GM23248 (cell line): Measurements from ENCODE around the gene CUL3.

Experiments
- EZH2 ChIP-seq: fragments of 200-600 bp; sonication (generic); IDR thresholded peaks from 2 replicates; pipeline ENCODE4 v1.6.1; 2018; ENCODE audit warnings: antibody characterized with exemption, mild to moderate bottlenecking; ENCODE audit not compliant: insufficient read depth, poor library complexity, severe bottlenecking
- EZH2phosphoT487 ChIP-seq: fragments of 200-600 bp; sonication (generic); IDR thresholded peaks from 2 replicates; pipeline ENCODE4 v1.6.1; 2018; ENCODE audit warnings: antibody characterized with exemption, moderate library complexity, mild to moderate bottlenecking, low read depth; ENCODE audit not compliant: insufficient read depth

DNA sequence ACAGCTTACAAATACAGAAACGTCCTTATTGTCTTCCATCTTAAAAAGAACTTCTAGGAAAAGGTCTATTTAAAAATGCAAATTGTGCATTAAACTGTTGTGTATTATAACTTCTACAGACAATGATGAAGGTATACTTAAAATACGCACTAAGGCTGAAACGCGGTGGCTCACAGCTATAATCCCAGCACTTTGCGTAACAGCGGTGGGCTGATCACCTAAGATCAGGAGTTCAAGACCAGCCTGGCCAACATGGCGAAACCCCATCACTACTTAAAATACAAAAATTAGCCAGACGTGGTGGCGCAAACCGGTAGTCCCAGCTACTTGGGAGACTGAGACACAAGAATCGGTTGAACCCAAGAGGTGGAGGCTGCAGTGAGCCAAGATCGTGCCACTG is 4.9 kb downstream of the CUL3 start:
- TF ChIP-seq EZH2 (no peak), EZH2phosphoT487 (no peak)
